Colonic mucosa (tissue), 4 donors: Measurements from ENCODE around the gene GABARAPL2. TPM values are rescaled to one million over a fixed set of nuclear protein-coding genes. Genes with fewer than 3 reads are reported as not detected.

Source experiments
- DNase-seq: peaks from one replicate; pipeline ENCODE4 v3.0.0-alpha.2; 2020
- H3K27ac ChIP-seq: fragments of 200-600 bp; one replicate; pipeline ENCODE4 v1.8.0; 2021
- H3K27me3 ChIP-seq: fragments of 200-600 bp; one replicate; pipeline ENCODE4 v1.8.0; 2021
- H3K36me3 ChIP-seq: fragments of 200-600 bp; one replicate; pipeline ENCODE4 v1.8.0; 2021
- H3K4me1 ChIP-seq: fragments of 200-600 bp; one replicate; pipeline ENCODE4 v1.8.0; 2021; ENCODE audit warnings: mild to moderate bottlenecking
- H3K4me3 ChIP-seq: fragments of 200-600 bp; one replicate; pipeline ENCODE4 v1.8.0; 2021
- H3K9ac ChIP-seq, 2 donors: one replicate each; pipeline ENCODE4 v1.7.0; 2013; ENCODE audit warnings: control low read depth in 2 of 2, low read depth in 2 of 2, low read length in 2 of 2
- H3K9me3 ChIP-seq: fragments of 200-600 bp; one replicate; pipeline ENCODE4 v1.8.0; 2021
- CTCF ChIP-seq: fragments of 200-600 bp; IDR thresholded peaks from one replicate; pipeline ENCODE4 v1.8.0; 2022; ENCODE audit warnings: antibody characterized with exemption, mild to moderate bottlenecking
- intact Hi-C: fragments of 100-400 bp; cut with DNase I; formaldehyde crosslinking; loops from one replicate; pipeline ENCODE4 v1.14.1; 2022
- total RNA-seq, 2 donors: library from RNA; stranded (reverse); fragmentation: NEBNext Ultra II Directional in 1 of 2; extraction: Animal tissue kit (Norgen Biotek cat#: 25700) in 1 of 2; gene quantifications; one replicate each; pipeline ENCODE4 v1.2.1, GENCODE V29; 2021
- donor health status: healthy.
- donor health status: DM: no; HTN: no; CAD: no.
- donor health status: DM: no; HTN: no; CAD: no.

GABARAPL2 gene
- total RNA-seq, 2 donors from 2014 or later: 73.5 to 111 TPM

- H3K4me3 ChIP-seq: no peak overlapping the region
- no peaks in the 10 kb centered on the region for H3K27me3 ChIP-seq
- TF ChIP-seq CTCF: no peak
- H3K27ac ChIP-seq: no peak overlapping the region
- peaks cover 11% of the 10 kb centered on the region for H3K36me3 ChIP-seq
- no peaks in the 10 kb centered on the region for H3K4me1 ChIP-seq
- H3K9me3 ChIP-seq: no peaks in the 10 kb centered on the region
- H3K9ac ChIP-seq: no peak overlapping the region
- DNase-seq: no peak
- intact Hi-C loops: no loop called here
These were observed 33.5 kb downstream of the GABARAPL2 start for GRCh38 chr16:75599452-75600277.

- Histone ChIP-seq H3K4me1 (no peaks in the 10 kb centered on the region), H3K9ac (no peak overlapping the region), H3K36me3 (peaks cover 11% of the 10 kb centered on the region), H3K9me3 (no peaks in the 10 kb centered on the region), H3K4me3 (no peak overlapping the region), H3K27me3 (no peaks in the 10 kb centered on the region), H3K27ac (no peak overlapping the region)
- intact Hi-C loops: no loop called here
- no peak for DNase-seq
- no peak for TF ChIP-seq CTCF
These were observed 37.1 kb downstream of the GABARAPL2 start for GRCh38 chr16:75603241-75603640.

- intact Hi-C loops: no loop called here
- no peak for DNase-seq
- no peak for TF ChIP-seq CTCF
- H3K4me1 ChIP-seq: no peaks in the 10 kb centered on the region
- H3K9ac ChIP-seq: no peak overlapping the region
- H3K4me3 ChIP-seq: no peak overlapping the region
- no peaks in the 10 kb centered on the region for H3K27me3 ChIP-seq
- H3K36me3 ChIP-seq: peaks cover 10% of the 10 kb centered on the region
- H3K27ac ChIP-seq: no peak overlapping the region
- H3K9me3 ChIP-seq: no peaks in the 10 kb centered on the region
These were observed 40.3 kb downstream of the GABARAPL2 start for GRCh38 chr16:75606507-75606906.

- no peak for TF ChIP-seq CTCF
- intact Hi-C loops: no loop called here
- Histone ChIP-seq H3K27ac (no peak overlapping the region), H3K36me3 (peaks cover 5% of the 10 kb centered on the region), H3K9me3 (no peaks in the 10 kb centered on the region), H3K27me3 (no peaks in the 10 kb centered on the region), H3K4me1 (no peaks in the 10 kb centered on the region), H3K4me3 (no peak overlapping the region), H3K9ac (no peak overlapping the region)
- no peak for DNase-seq
These were observed 48.1 kb downstream of the GABARAPL2 start for GRCh38 chr16:75614066-75614897.

GRCh38 chr16:75615619-75616018, 49.4 kb downstream of the GABARAPL2 start:
- Histone ChIP-seq H3K27ac (no peak overlapping the region), H3K27me3 (no peaks in the 10 kb centered on the region), H3K4me1 (no peaks in the 10 kb centered on the region), H3K9me3 (no peaks in the 10 kb centered on the region), H3K9ac (no peak overlapping the region), H3K4me3 (no peak overlapping the region), H3K36me3 (peaks cover 5% of the 10 kb centered on the region)
- no peak for DNase-seq
- no peak for TF ChIP-seq CTCF
- intact Hi-C loops: no loop called here
